ENCODE results near the gene FOCAD.

DNA sequence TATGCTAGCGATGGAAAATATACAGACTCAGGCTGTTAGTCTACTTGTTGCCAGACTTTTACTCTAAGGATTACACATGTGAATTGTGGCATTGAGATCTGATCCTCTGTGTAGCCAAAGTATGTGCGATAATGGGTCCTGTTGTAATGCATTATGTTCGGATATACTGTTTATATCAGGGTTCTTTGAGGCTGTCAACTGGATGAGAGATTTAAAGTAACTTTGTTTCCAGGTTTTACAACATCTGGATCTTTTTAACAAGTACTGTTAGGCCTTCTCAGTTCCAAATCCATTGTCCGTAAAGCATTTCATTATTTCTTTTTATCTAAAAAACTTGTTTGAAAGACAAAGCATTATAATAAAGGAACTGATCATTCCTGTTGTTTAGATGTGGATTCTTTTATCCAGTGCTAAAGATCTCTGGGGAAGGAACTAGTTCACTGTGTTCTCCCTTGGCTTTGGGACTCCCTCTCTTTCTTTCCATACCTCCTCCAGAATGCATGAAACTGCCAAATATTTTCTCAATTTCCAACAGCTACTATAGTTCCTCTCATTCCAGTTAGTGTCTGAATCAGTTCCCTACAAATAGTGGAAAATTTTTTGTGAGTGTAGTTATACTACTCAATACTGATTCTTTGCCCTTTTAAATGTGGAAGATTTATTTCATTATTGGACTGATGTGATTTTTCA lies 278.6 kb downstream of the FOCAD start:
- TF ChIP-seq, protein P1, sequence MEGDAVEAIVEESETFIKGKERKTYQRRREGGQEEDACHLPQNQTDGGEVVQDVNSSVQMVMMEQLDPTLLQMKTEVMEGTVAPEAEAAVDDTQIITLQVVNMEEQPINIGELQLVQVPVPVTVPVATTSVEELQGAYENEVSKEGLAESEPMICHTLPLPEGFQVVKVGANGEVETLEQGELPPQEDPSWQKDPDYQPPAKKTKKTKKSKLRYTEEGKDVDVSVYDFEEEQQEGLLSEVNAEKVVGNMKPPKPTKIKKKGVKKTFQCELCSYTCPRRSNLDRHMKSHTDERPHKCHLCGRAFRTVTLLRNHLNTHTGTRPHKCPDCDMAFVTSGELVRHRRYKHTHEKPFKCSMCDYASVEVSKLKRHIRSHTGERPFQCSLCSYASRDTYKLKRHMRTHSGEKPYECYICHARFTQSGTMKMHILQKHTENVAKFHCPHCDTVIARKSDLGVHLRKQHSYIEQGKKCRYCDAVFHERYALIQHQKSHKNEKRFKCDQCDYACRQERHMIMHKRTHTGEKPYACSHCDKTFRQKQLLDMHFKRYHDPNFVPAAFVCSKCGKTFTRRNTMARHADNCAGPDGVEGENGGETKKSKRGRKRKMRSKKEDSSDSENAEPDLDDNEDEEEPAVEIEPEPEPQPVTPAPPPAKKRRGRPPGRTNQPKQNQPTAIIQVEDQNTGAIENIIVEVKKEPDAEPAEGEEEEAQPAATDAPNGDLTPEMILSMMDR (conservative IDR thresholded peaks at IDR 0.05; ENCODE audit: low read length) = no peak
- no peak for TF ChIP-seq EZH2phosphoT487 (IDR thresholded peaks at IDR 0.05; ENCODE audit: borderline replicate concordance)
